GM18951 (cell line): ENCODE data around the gene PDZD4.

Source experiments
- POLR2A ChIP-seq: IDR thresholded peaks from 4 replicates; pipeline ENCODE4 v1.6.1; 2011; ENCODE audit warnings: mild to moderate bottlenecking; ENCODE audit not compliant: insufficient read length, insufficient read depth; ENCODE audit errors: extremely low read depth
- in situ Hi-C: fragments of 300-500 bp; cut with MboI; formaldehyde crosslinking; loops from one replicate; pipeline ENCODE4 v1.12.0; 2022; ENCODE audit warnings: low sequenced_read_pairs, mixed read lengths, inconsistent platforms; ENCODE audit not compliant: unreplicated experiment

PDZD4 gene

DNA sequence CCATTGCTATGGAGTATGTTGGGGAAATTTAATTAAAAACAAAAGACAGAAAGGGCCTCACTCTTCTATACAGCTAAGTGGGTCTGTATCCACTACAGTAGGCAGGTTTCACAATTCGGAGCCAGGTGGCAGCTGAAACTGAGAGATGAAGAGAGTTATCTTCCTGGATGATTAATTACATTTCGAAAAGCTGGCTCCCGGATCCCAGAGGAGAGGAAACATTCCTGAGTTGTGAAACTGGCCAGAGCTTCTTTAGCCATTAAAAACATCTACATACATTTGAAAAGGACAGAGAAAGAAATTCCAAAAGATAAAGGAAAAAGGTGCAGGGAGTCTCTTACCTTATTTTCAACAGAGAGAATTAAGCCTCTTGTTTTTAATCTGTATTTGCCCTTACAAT is 15.5 kb upstream of the PDZD4 start:
- in situ Hi-C loops, result no loop called here
- no peak for TF ChIP-seq POLR2A

GRCh38 chrX:153845195-153845594 is 14.9 kb upstream of the PDZD4 start:
- TF ChIP-seq POLR2A, result no peak
- in situ Hi-C loops, result no loop called here

DNA sequence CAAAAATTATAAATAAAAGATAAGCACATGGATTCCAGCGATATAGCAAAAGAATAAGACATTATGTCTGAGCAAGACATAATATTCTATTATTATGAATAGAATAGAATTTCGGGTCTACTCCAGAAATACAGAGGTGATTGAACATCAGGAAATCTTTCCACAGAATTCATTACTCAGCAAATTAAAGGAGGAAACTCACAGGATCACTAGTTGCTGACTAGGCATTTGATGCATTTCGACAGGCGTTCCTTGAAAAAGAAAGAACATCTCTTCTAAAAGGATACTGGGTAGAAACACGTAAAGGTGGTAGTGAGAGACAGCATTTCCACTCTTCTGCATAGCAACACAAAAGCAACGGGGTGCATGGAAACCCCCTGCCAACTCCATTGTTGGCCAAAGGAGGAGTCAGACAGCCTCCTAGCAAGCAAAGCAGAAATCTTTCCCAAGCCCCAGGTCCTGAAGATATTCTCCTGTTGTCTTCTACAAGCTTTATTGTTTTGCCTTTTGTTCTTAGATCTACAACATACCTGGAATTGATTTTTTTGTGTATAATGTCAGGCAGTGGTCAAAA is 14.3 kb upstream of the PDZD4 start:
- TF ChIP-seq POLR2A, result no peak
- in situ Hi-C loops, result no loop called here

DNA sequence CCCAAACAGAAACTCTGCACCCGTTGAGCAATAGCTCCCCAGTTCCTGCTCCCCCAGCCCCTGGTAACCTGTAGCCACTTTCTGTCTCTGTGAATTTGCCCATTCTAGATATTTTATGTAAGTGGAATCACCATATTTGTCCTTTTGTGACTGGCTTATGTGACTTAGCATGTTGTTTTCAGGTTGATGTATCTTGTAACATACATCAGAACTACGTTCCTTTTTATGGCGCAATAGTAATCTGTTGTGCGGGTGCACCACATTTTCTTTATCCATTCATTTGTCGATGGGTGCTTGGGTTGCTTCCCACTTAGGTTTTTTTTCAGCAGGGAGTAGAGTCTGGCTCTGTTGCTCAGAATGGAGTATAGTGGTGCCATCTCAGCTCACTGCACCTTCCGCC is 6.6 kb upstream of the PDZD4 start:
- in situ Hi-C loops, result no loop called here
- TF ChIP-seq POLR2A, result no peak

DNA sequence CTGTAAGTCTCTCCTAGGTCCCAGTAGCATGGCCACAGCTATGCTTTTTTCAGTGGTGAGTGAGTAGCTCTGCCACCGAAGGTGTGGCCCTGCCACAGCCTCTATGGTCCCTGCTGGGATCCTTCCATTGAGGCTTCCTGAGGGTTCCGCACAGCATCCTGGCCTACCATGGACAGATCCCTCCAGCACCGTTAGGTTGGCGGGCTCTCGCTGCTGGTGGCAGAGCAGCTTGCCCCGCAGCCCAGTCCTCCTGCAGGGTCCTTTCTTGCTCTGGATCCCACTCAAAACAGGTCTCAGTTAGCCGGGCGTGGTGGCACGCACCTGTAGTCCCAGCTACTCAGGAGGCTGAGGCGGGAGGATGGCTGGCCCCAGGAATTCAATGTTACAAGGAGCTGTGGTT is 2.4 kb upstream of the PDZD4 start:
- in situ Hi-C loops, result no loop called here
- TF ChIP-seq POLR2A, result no peak

DNA sequence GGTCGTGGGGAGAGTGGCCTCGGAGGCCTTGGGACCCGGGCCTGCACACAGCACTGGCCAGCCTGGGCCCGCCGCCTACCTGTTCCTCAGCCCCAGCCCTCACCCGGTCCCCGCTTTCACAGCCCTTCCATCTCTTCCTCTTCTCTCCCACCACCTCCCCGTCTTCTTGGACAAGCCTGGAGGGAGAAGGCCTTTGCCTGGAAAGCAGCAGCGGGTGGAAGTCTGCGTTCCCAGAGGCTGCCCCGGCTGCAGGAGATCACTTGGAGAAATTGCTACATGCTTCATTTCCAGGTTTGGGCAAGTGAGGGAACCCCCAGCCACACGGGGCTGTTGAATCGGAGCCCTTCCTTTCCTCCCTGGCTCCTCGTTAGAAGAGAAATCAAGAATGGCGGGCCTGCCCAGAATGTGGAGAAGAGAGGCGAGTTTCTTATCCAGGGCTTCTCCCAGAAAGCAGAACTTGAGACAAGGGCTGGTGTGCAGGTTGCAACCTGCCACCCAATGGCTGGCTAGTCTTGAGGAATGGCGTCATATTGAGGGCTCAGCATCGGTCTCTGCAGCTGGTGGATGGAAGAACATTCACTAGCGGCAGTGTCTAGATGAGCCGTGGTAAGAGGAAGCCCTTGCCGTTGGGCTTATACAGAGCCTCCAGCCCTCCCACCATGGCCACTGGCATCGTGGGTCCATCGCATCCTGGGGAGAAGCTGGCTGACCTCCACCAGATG is 1.2 kb upstream of the PDZD4 start:
- no peak for TF ChIP-seq POLR2A
- in situ Hi-C loops, result no loop called here

DNA sequence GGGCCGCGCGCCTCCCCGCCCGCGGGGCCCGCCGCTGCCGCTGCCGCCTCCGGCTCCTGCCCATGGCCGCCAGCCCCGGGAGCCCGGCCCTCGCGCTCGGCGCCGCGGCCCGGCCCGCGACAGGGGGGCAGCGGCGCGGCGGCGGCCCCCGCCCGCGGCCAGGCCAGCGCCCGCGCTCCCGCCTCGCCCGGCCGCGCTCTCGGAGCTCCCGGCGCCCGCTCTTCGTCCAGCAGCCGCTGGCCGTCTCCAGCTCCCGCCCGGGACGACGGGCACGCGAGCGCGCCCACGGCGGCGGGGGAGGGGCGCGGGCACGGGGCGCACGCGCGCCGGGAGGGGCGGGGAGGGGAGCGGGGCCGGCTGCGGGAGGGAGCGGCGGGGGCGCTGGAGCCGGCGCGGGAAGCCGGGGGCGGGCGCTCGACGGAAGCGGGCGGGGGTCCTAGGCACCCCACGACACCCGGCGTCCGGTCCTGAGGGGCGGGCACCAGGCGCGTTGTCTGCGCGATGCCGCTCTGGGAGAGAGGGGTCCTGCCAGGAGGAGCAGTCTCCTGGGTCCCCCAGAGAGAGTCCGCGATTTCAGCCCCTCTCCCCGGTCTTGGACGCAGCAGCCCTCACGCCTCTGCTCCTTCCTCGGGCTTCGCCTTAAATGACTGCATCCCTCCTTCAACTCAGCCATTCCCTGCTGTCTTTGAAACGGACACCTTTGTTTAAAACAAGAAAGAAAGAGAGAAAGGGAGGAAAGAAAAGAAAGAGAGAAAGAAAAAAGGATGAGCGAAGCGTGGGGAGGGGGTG is 490 bp upstream of the PDZD4 start:
- in situ Hi-C loops, result no loop called here
- TF ChIP-seq POLR2A, result no peak

DNA sequence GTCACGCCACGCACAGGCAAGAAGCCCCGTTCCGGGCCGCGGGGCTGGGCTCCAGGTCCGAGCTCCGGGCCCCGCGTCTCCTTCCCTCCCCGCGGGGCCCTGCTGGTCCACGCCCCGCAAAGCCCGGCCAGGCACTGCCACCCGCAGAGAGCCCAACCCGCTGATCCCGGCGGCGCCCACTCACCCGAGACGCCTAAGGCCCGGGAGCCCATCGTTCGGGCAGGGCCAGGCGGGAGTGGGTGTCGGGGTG is 870 bp downstream of the PDZD4 start:
- TF ChIP-seq POLR2A, result no peak
- in situ Hi-C loops, result no loop called here

DNA sequence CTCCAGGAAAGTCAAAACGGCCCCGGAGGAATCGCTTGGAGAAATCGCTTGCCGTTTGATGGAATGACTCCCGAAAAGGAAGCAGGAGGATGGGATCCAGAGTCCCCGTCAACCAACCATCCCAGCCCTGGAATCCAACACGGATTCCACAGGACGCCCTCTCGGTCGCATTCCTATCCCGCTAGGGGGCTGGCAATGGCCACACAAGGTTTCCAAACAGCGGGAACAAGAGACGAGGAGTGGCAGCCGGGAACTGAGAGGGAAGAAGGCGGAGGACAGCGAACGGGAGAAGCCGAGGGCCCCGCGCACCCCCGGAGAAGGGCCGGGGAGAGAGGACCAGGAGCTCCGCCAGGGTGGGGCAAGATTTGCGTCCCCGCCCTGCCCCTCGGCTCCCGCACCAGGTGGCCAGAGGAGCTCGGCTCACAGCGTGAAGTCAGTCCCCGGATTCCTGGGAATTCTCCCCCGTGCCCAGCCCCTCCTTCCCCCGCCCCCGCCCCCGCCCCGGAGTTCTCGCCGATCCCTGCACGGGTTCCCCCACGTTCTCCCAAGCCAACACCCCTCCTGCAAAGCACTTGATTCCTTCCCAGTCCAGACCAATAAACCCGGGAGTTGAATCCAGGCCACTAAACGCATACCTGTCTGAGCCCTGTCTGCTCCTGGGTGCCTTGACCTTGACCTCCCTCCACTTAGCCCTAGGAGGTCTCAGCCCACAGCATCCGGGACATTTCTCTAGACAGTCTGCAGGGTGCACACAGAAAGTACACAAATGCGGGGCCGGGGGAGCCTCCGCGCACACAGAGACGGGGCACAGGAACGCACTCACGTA is 1.4 kb downstream of the PDZD4 start:
- in situ Hi-C loops, result no loop called here
- no peak for TF ChIP-seq POLR2A

- no peak for TF ChIP-seq POLR2A
- in situ Hi-C loops, result no loop called here
These were observed 2.0 kb downstream of the PDZD4 start for GRCh38 chrX:153828308-153828707.

DNA sequence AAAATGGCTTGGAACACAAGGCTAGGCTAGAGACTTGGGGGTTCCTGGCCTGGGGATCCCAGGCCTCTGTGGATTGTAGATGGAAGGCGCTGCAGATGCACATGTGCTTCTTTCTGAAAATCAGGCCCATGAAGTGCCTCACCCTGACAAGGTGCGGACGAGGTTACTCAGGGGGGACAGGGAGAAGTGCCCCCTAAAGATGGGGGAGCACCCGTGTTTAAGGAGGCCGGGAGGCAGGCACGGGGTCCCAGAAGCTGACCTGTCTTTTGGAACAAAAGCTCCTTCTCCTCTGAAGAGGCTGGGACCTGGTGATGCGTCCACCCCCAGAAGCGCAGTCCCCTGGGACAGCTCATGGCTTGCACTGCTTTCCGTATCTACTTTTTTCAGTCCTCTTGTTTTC is 2.4 kb downstream of the PDZD4 start:
- in situ Hi-C loops, result no loop called here
- no peak for TF ChIP-seq POLR2A

DNA sequence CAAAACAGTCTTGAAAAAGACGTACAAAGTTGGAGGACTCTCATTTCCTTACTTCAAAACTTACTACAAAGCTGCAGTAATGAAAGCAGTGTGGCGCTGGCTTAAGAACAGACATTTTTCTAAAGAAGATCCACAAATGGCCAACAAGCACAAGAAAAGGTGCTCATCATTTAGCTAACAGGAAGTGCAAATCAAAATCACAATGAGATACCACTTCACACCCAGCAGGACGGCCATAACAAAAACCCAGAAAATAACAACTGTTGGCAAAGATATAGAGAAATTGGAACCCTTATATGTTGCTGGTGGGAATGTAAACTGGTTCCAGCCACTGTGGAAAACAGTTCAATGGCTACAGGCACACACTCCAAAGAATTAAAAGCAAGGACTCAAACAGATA is 3.3 kb downstream of the PDZD4 start:
- no peak for TF ChIP-seq POLR2A
- in situ Hi-C loops, result no loop called here

GRCh38 chrX:153825042-153825441 is 5.3 kb downstream of the PDZD4 start:
- in situ Hi-C loops, result no loop called here
- TF ChIP-seq POLR2A, result no peak
